Colon (tissue), 2 donors: ENCODE measurements around the gene OPALIN.

Source experiments
- FAIRE-seq: peaks from 2 replicates; lab custom pipeline; 2012; peaks lifted over from hg19 to GRCh38; lab: Jason Lieb, UNC
- donor health status: control.
- donor health status: control.

The OPALIN gene

GRCh38 chr10:96374004-96374403 is 15.2 kb upstream of the OPALIN start:
- FAIRE-seq, result no peak

- FAIRE-seq, result no peak
Observed at GRCh38 chr10:96371356-96371755, 12.6 kb upstream of the OPALIN start.

GRCh38 chr10:96370584-96371157 is 11.9 kb upstream of the OPALIN start:
- no peak for FAIRE-seq

DNA sequence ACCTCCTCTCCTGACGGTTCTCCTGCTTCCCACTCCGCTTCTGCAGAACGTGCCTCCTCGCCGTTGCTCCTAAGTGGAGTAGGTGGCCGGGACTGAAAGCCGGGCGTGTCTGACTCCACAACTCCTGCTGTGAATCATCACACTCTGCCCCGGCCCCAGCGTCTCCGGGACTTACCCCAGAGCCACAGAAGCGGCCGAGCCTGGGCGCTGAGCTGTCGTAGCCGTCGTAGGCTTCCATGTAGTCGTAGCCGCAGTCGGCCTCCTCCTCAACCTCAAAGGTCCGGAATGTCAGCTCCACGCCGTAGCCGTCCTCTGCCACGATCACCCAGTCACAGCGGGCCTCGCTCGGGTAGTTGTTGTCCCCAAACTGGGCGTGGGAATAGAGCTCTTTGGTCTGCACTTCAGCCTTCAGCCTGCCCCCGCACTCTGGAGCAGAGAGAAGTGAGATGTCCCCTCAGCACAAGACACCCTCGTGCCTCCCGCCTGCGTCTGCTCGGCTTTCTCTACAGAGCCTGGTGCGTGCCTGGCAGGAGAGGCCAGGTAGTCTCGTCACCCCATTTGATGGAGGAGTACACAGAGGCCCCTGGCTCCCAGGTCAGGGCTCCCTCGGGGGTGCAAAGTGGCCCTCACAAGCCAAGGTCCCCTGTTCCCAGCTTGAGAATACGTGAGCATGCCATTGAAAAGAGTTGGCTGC is 11.2 kb upstream of the OPALIN start:
- FAIRE-seq, result no peak

DNA sequence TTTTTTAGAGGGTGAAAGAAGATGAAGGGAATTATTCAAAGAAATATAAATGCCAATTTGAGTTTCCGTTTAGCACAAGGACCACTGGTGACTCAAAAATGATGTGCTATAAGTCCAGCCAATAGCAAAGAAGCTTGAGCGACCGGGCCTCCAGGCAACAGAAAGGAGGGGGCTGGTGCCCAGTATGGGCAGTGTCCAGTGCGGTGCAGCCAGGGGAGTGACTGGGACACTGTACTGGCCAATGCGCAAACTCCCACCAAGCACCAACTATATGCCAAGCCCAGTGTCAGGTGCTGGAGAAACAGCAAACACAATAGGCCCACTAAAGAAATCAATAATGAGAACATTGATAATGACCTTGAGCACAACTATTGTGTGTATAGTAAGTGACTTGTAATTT is 10.2 kb upstream of the OPALIN start:
- FAIRE-seq, result no peak

DNA sequence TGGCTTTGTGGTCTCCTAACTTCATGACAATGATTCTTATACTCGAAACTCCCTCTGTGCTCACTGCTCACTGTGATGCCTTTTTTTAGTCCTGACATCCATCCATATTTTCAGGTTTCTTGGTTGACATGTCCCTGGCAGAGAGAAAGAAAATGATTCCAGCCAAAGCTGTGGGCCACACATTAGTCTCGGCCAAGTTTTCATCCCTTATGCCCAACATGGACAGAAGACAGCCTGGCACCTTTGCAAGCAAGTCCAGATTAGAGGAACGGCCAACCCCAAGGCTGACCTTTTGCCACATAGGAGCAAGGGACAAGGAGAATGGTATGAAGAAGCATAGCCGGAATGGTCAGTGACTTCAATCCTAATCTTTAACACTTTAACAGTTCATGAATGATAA is 8.7 kb upstream of the OPALIN start:
- no peak for FAIRE-seq

GRCh38 chr10:96366508-96366907 is 7.7 kb upstream of the OPALIN start:
- FAIRE-seq, result no peak

- FAIRE-seq, result no peak
Observed at GRCh38 chr10:96365571-96365970, 6.8 kb upstream of the OPALIN start.

DNA sequence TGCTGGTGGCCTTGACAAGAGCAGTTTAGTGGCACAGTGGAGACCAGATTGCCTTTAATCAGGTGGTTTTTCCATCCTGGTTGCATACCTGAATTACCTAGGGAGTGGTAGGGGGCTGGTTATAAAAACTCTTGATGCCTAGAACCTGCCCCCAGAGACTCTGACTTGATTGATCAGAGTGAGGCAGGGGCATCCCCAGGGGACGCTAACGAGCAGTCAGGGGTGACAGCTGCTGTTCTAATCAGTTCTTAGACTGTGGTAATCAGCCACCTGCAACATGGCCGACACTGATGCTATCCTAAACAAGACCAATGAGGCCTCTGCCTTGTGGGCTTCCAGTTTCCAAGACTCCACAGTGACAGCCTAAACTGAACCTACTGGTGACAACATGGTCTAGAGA is 2.0 kb upstream of the OPALIN start:
- FAIRE-seq, result no peak

DNA sequence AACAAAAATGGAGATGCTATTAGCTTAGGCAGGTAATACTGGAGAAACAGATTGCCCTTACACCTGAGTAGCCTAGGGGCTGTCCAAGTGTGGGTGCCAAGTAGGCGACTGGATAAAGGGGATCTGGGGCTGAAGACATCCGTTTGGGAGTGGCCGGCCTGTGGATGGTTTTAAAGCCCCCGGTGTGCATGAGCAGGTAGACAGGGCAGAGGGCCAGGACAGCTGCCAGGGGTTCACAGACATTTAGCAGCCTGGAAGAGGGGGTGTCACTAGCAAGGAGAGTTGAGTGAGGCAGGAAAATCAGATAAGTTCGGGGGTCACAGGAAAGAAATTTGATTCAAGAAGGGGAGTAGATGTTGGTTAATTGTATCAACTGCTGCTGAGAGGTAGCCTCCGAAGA is 1.5 kb upstream of the OPALIN start:
- no peak for FAIRE-seq

DNA sequence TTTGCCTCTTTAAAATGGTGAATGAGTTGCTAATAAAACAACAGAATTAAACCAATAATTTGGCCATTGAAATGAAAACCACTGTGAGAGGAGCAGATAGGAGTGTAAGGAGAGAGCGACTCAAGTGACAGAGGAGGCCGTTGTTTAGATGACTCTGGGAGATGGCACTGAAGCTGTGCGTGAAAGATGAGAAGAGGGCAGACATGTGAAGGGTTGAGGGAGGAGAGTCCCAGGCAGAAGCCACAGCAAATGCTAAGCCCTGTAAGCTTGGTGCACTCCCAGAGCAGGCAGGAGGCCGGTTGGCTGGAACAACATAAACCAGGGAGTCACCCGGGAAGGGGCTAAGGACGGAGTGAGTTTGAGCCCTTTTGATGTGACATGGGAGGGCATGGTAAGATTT is 814 bp upstream of the OPALIN start:
- FAIRE-seq, result no peak

- FAIRE-seq, result no peak
Observed at GRCh38 chr10:96357038-96357620, 1.7 kb downstream of the OPALIN start.

DNA sequence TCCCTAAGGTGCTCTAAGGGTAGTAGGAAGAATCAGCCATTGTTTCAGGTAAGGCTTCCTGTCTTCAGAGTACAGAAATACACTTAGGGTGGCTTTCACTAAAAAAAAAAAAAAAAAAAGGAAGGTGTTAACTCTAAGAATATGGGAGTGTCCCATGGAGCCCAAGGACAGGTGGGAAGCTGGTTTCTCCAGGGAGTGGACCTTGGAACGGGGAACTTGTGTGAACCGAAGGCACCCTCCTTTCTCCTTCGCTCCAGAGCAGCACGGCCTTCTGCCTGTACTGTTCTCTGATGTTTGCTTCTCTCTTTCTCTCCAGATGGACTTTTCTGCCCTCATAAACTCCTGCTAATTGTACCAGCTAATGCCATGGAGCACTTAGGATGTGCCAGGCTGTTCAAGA is 6.2 kb downstream of the OPALIN start:
- no peak for FAIRE-seq

GRCh38 chr10:96352027-96352426 is 6.8 kb downstream of the OPALIN start:
- no peak for FAIRE-seq

- FAIRE-seq, result no peak
Observed at GRCh38 chr10:96346295-96346694, 12.5 kb downstream of the OPALIN start.

- no peak for FAIRE-seq
Observed at GRCh38 chr10:96345222-96345621, 13.6 kb downstream of the OPALIN start.

- FAIRE-seq, result no peak
Observed at GRCh38 chr10:96344178-96344577, 14.6 kb downstream of the OPALIN start.

DNA sequence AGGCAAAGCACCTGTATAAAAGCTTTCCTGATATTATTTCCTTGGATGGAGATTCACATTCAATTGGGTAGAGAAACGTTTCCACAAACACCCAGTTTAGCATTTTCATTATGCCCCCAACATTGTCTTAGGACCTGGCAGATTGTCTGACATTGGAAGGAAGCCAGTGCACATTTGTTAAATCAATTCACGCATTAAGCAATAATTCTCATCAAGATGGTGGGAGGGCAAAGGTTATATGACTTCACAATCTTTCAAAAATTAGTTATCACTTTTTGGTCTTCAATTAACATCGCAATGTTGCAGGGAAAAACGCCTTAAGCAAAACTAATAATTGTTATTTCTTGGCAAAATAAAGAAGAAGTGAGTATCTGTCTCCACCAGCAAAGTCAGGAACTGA is 16.4 kb downstream of the OPALIN start:
- FAIRE-seq, result no peak

DNA sequence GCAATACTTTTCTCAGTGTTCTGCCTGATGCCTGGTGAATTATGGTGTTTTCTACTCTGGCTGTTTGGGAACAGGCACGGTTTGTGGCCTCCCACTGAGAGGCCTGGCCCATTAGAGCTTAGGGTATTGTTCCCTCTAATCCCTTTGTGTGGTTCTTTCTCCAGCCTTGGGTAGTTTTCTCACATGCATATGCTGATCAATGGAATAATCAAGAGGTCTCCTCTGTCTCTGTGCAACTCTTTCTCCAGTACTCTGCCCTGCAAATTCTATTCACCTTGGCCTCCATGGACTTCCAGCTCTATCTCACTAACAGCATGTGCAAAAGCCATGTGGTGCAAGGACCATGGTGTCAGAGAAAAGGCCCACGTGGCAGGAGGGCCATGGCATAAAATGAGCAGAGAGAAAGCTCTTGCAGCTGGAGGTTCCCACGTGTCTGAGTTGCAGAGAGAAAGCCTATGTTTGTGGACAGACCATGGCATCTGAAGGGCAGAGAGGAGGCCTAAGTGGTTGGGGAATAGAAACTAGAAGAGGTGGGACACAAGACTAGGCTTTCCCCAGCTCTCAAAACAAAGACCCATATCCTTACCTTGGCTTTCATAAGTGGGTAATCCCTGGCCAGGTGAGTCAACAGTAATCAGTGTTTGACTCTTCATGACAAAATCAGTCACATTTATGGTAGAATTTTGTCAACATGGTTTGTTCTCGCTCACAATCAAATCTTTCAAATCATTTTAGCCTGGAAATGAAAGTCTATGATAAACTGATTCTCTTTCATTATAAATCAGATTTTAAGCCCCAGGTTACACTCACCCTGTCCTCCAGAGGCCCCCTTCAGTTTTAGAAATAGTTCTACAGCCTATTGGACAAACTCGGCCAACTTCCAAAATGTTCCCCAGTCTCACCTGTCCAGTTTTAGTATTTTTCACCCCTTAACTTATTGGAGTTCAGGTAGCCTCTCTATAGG is 17.3 kb downstream of the OPALIN start:
- FAIRE-seq, result no peak

- FAIRE-seq, result peak; percentile 5
Observed at GRCh38 chr10:96339956-96340904, 18.6 kb downstream of the OPALIN start.

DNA sequence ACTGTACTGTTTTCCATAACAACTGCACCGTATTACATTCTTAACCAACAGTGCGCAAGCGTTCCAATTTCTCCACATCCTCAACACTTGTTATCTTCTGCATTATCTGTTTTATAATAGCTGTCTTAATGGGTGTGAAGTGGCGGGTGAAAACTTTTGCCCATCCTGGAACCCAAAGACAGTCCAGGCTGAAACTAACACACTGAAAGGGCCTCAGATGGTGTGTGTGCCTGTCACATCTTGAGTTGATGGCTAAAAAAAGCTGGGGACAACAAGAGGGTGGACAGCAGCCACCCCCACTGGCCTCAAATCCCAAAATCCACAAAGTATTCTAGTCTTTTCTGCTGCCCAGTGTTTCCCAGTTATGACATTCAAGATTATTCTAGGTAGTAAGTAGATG is 19.4 kb downstream of the OPALIN start:
- no peak for FAIRE-seq
